KMS-11 (cell line): Measurements from ENCODE around the gene PRICKLE2.

Experiments used
- H2AFZ ChIP-seq: fragments of 200-600 bp; sonication (generic); 2 replicates; pipeline ENCODE4 v1.6.1; 2016; ENCODE audit warnings: antibody characterized with exemption, mixed run types, low read depth
- H3K27ac ChIP-seq: fragments of 200-600 bp; sonication (generic); 2 replicates; pipeline ENCODE4 v1.6.1; 2016; ENCODE audit warnings: mild to moderate bottlenecking, mixed run types
- H3K27me3 ChIP-seq: fragments of 200-600 bp; sonication (generic); 2 replicates; pipeline ENCODE4 v1.6.1; 2017; ENCODE audit warnings: mild to moderate bottlenecking, low read depth, mixed run types, moderate library complexity; ENCODE audit not compliant: insufficient read depth
- H3K36me3 ChIP-seq: fragments of 200-600 bp; sonication (generic); 2 replicates; pipeline ENCODE4 v1.6.1; 2017; ENCODE audit warnings: mild to moderate bottlenecking, mixed run types; ENCODE audit not compliant: insufficient read depth
- H3K4me1 ChIP-seq: fragments of 200-600 bp; sonication (generic); 2 replicates; pipeline ENCODE4 v1.6.1; 2016; ENCODE audit warnings: mild to moderate bottlenecking, low read depth, mixed run types; ENCODE audit not compliant: poor library complexity, severe bottlenecking
- H3K4me2 ChIP-seq: fragments of 200-600 bp; sonication (generic); 2 replicates; pipeline ENCODE4 v1.7.0; 2016; ENCODE audit warnings: mild to moderate bottlenecking, mixed run types
- H3K4me3 ChIP-seq: fragments of 200-600 bp; sonication (generic); IDR thresholded peaks from 2 replicates; pipeline ENCODE4 v1.6.1; 2017; ENCODE audit warnings: low read depth, low read length, mixed read lengths; ENCODE audit not compliant: insufficient read depth
- H3K79me2 ChIP-seq: fragments of 200-600 bp; sonication (generic); 2 replicates; pipeline ENCODE4 v1.6.1; 2016; ENCODE audit warnings: low read depth, mixed run types; ENCODE audit not compliant: insufficient read depth
- H3K9ac ChIP-seq: fragments of 200-600 bp; sonication (generic); 2 replicates; pipeline ENCODE4 v1.6.1; 2016; ENCODE audit warnings: mild to moderate bottlenecking, mixed run types
- H4K20me1 ChIP-seq: fragments of 200-600 bp; sonication (generic); 2 replicates; pipeline ENCODE4 v1.6.1; 2016; ENCODE audit warnings: mild to moderate bottlenecking, mixed run types; ENCODE audit not compliant: insufficient read depth
- CTCF ChIP-seq: fragments of 200-600 bp; sonication (generic); conservative IDR thresholded peaks from 2 replicates; pipeline ENCODE4 v1.6.1; 2017; ENCODE audit warnings: low read depth, mild to moderate bottlenecking, antibody characterized with exemption, low read length, moderate library complexity, mixed read lengths

The PRICKLE2 gene

GRCh38 chr3:64195789-64196188 lies 29.5 kb downstream of the PRICKLE2 start:
- H3K36me3 ChIP-seq = no peaks in the 10 kb centered on the region
- H3K4me3 ChIP-seq = no peak overlapping the region
- peak overlapping the region; percentile 40 for H3K4me2 ChIP-seq
- no peaks in the 10 kb centered on the region for H3K79me2 ChIP-seq
- no peaks in the 10 kb centered on the region for H3K27me3 ChIP-seq
- peak overlapping the region; percentile 60 for H3K27ac ChIP-seq
- H3K9ac ChIP-seq = peak overlapping the region; percentile 25; the same call in 1 of the 2 replicates
- no peaks in the 10 kb centered on the region for H4K20me1 ChIP-seq
- peaks cover 20% of the 10 kb centered on the region for H3K4me1 ChIP-seq
- TF ChIP-seq CTCF = no peak
- peak overlapping the region; percentile 14; the same call in 1 of the 2 replicates for H2AFZ ChIP-seq

- no peak overlapping the region for H3K27ac ChIP-seq
- no peak overlapping the region for H3K4me2 ChIP-seq
- H3K4me1 ChIP-seq = peaks cover 16% of the 10 kb centered on the region
- no peaks in the 10 kb centered on the region for H4K20me1 ChIP-seq
- TF ChIP-seq CTCF = no peak
- H3K9ac ChIP-seq = no peak overlapping the region
- no peaks in the 10 kb centered on the region for H3K27me3 ChIP-seq
- H2AFZ ChIP-seq = no peak overlapping the region
- no peak overlapping the region for H3K4me3 ChIP-seq
- no peaks in the 10 kb centered on the region for H3K36me3 ChIP-seq
- no peaks in the 10 kb centered on the region for H3K79me2 ChIP-seq
Observed at GRCh38 chr3:64191822-64192221, 33.4 kb downstream of the PRICKLE2 start.

- Histone ChIP-seq H4K20me1 (no peaks in the 10 kb centered on the region), H2AFZ (no peak overlapping the region), H3K4me3 (no peak overlapping the region), H3K27me3 (no peaks in the 10 kb centered on the region), H3K36me3 (no peaks in the 10 kb centered on the region), H3K9ac (no peak overlapping the region), H3K4me1 (peaks cover 9% of the 10 kb centered on the region), H3K27ac (no peak overlapping the region), H3K79me2 (no peaks in the 10 kb centered on the region), H3K4me2 (no peak overlapping the region)
- TF ChIP-seq CTCF = no peak
Observed at GRCh38 chr3:64190517-64191515, 34.5 kb downstream of the PRICKLE2 start.

GRCh38 chr3:64188810-64189560 lies 36.3 kb downstream of the PRICKLE2 start:
- H3K9ac ChIP-seq = no peak overlapping the region
- no peak overlapping the region for H3K4me2 ChIP-seq
- no peak overlapping the region for H3K27ac ChIP-seq
- no peaks in the 10 kb centered on the region for H3K27me3 ChIP-seq
- H3K4me1 ChIP-seq = no peaks in the 10 kb centered on the region
- H3K36me3 ChIP-seq = no peaks in the 10 kb centered on the region
- no peaks in the 10 kb centered on the region for H4K20me1 ChIP-seq
- TF ChIP-seq CTCF = no peak
- no peaks in the 10 kb centered on the region for H3K79me2 ChIP-seq
- H2AFZ ChIP-seq = no peak overlapping the region
- H3K4me3 ChIP-seq = no peak overlapping the region
